ENCODE measurements around the gene NAA20.

- TF ChIP-seq YY1 (IDR thresholded peaks at IDR 0.05; ENCODE audit: insufficient read depth, insufficient read length), result no peak
- no peak for TF ChIP-seq ZNF274 (IDR thresholded peaks at IDR 0.05; ENCODE audit: low read depth, low read length)
These were observed 1.2 kb downstream of the NAA20 start for GRCh38 chr20:20018366-20018765.
